ENCODE measurements around the gene ZNF563.
"Not testable (repeated sequence)": the region's sequence is repeated elsewhere in the genome, so short reads cannot be mapped to it uniquely, and the experiment has no call there.

The ZNF563 gene

DNA sequence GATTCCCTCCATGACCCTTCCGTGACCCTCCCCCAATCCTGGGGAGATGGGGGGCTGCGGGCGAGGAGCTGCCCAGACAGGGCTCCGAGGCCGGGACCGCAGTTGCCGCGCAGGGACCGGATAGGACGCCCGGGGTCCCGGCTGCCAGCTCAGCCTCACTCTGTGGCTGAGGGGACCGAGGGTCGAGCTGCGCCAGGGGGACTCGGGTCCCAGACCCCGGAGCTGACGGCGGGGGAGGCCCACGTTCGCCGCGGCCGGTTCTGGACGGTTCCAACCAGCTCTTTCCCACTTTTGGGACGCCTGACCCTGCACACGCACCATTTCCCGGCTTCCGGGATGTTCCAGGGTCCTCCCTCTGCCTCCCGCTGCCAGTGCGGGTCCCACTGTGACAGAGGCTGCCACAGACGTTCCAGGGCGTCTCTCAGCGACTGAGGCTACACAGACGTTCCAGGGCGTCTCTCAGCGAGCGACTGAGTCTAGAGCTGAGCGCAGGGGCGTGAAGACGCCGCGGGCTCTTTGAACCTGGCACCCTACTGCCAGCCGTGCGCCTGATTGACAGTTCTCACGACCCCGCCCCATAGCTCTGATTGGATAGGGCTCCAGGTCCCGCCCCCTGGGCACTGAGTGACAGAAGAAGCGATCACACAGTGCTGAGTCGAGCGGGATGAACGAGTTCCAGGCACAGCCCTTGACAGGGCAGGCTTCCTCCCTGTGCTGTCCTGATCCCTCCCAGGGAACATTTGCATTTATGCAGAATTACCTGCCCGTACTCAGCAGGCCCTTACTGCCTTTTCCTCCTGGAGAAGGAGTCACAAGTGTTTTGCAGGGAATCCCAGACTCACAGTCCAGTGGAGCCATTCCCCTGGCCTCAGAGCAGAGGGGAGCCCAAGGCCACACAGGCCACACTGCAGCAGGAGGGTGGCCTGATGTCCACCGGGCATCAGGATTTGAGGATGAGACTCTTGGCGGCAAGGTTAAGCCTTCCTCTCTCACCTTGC is at the start of gene ZNF563:
TSS of gene ZNF563 (minus strand) at position 472 of the 998 bp plus-strand sequence. CDS start at position 321, 151 bp downstream.
- peak; percentile 94 for DNase-seq (ENCODE audit: low read depth)

DNA sequence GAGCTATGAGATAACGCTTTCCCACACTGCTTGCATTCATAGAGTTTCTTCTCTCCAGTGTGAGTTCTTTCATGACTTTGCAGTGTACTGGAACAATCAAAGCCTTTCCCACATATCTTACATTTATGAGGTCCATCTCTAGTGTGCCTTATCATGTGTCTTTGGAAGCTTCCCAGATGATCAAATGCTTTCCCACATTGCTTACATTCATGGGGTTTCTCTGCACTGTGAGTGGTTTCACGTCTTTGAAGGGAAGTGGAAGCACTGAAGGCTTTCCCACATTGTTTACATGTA is 47.0 kb upstream of the ZNF563 start:
- no peak for DNase-seq (ENCODE audit: low read depth)

DNA sequence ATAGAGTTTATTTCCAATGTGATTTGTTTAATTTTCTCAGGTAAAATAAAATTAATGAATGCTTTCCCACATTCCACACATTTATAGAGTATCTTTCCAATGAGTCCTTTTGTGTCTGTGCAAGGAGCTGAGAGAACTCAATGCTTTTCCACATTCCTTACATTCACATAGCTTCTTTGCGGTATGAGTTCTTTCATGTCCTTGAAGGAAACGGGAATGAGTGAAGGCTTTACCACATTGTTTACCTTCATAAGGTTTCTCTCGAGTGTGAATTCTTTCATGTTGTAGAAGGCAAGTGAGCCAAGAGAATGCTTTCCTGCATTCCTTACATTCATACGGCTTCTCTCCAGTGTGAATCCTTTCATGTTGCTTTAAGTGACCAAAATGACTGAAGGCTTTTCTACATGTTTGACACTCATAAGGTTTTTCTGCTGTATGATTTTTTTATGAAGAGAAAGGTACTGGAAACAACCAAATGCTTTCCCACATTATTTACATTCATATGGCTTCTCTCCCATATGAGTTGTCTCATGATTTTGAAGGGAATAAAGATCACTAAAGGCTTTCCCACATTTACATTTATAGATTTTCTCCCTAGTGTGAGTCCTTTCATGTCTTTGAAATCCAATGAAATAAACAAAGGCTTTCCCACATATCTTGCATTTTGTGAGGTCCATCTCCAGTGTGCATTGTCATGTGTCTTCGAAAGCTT is 46.5 kb upstream of the ZNF563 start:
- no peak for DNase-seq (ENCODE audit: low read depth)

DNA sequence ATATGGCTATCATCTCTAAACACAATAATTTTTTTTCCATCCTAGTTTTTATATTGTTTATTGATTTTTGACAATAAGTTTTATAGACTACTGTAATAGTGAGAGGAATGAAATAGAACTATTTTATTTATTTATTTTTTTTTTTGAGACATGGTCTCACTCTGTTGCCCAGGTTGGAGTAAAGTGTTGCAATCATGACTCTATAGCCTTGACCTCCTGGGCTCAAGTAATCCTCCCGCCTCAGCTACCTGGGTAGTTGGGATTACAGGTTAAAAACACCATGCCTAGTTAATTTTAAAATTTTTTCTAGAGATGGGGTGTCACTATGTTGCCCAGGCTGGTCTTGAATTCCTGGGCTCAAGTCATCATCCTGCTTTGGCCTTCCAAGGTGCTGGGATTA is 40.6 kb upstream of the ZNF563 start:
- DNase-seq (ENCODE audit: low read depth), result no peak

DNA sequence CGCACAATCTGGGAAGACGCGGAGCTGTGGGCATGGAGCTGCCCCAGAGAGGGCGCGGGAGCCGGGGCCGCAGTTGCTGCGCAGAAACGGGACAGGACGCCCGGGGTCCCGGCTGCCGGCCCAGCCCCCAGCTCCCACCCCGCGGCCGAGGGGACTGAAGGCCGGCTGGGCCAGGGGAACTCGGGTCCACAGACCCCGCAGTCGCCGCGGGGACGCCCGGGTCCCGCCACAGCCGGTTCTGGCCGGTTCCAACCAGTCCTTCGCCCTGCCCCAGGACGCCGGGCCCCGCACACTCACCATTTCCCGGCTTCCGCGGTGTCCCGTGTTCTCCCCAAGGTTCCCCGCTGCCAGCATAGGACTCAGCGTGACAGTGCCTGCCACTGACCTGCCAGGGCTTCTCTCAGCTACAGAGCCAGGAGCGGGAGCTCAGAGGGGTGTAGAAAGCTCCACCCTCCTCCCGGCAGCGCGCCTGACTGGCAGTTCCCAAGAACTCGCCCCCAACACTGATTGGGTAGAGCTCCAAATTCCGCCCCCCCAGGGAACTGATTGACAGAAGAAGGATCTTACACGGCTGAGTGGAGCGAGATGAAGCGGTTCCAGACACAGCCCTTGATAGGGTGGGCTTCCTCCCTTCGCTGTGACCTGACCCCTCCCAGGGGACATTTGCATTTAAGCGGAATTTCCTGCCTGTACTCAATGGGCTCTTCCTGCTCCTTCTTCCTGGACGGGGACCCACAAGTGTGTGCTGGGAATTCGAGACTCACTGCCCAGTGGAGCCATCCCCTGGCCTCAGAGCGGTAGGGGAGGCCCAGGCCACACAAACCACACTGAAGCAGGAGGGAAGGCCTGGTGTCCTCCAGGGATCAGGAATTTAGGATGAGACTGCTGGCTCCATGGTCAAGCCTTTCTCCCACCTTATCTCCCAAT is 32.1 kb upstream of the ZNF563 start, which contains the start of gene ZNF442:
TSS of gene ZNF442 (minus strand) at position 448 of the 927 bp plus-strand sequence. CDS start 2,052 bp downstream, outside the sequence.
- DNase-seq (ENCODE audit: low read depth), result peak; percentile 67

DNA sequence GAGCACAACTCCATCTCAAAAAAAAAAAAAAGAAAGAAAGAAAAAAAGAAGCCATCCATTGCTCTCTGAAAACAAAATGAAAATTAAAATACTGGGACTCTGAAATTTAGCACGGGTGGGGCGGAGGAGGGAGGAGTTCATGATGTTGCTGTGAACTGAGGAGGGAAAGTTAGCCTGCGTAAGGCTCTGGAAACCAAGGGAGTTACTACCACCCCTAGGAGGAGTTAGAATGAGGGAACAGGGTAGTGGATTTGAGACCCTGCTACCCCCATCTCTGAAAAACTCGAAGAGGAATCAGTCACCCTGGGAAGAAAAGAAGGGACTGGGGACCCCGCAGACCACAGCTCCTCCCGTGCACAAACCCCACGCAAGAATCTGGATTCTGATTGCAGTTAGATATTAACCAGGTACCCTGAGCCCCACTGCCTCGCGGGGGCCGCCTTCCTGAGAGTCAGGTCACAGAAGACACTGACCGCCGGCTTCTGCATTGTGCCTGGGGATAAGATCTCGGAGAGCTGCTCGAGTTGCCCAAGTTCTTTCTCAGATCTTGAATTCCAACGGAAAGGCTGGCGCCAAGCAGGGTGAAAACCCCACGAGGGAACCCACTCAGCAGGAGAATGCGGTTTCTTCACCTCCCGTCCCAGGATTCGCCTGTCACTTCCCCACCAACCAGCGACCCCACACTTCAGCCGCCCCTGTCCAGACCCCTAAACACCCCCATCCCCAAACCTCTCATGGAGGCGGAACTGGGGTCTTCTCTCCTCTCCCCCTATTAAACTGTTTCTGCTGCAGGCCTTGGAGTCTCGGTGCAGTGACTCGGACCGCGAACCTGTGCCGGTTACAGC is 31.2 kb upstream of the ZNF563 start:
- DNase-seq (ENCODE audit: low read depth), result no peak

DNA sequence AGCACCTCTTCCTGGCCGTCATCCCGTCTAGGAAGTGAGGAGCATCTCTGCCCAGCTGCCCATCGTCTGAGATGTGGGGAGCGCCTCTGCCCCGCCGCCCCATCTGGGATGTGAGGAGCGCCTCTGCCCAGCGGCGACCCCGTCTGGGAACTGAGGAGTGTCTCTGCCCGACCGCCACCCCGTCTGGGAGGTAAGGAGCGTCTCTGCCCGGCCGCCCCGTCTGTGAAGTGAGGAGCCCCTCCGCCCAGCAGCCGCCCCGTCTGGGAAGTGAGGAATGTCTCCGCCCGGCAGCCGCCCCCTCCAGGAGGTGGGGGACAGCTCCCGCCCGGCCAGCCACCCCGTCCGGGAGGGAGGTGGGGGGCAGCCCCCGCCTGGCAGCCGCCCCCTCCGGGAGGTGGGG is 28.8 kb upstream of the ZNF563 start:
- DNase-seq (ENCODE audit: low read depth), result not testable (repeated sequence)

DNA sequence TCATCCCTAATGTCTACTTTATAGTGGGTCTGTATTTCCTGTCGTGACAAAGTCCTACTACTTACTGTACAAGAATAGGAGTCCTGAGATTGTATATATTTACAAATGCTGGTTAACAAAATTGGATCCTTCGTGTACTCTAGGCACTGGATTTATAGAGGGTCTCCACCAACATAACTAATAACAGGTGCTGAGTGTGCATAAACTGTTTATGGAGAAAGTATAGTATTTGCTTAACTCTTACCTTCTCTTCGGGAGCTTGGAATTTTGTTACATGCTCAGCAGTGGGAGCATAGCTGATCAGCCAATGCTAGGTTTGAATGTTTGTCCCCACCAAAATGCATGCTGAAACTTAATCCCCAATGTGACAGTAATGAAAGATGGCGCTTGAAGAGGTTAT is 19.9 kb upstream of the ZNF563 start:
- DNase-seq (ENCODE audit: low read depth), result no peak

DNA sequence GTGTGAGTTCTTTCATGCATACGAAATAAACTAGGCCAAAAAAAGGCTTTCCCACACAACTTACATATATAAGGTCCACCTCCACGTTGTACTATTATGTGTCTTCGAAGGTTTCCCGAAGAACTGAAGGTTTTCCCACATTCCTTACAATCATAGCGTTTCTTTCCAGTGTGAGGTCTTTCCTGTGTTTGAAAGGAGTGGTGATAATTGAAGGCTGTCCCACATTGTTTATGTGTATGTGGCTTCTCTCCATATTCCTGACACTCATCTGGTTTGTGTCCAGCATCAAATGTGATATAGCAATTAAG is 17.4 kb upstream of the ZNF563 start:
- no peak for DNase-seq (ENCODE audit: low read depth)

DNA sequence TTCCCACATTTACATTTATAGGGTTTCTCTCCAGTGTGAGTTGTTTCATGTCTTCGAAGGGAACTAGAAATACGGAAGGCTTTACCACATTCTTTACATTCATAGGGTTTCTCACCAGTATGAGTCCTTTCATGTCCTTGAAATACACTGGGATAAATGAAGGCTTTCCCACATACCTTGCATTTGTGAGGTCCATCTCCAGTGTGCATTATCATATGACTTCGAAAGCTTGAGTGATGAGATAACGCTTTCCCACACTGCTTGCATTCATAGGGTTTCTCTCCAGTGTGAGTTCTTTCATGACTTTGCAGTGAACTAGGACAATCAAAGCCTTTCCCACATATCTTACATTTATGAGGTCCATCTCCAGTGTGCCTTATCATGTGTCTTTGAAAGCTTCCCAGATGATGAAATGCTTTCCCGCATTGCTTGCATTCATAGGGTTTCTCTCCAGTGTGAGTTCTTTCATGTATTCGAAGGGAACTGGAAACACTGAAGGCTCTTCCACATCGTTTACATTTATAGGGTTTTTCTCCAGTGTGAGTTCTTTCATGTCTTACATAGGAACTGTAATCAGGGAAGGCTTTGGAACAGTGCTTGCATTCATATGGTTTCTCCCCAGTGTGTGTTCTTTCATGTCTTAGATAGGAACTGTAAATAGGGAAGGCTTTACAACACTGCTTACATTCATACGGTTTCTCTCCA is 16.9 kb upstream of the ZNF563 start:
- no peak for DNase-seq (ENCODE audit: low read depth)

DNA sequence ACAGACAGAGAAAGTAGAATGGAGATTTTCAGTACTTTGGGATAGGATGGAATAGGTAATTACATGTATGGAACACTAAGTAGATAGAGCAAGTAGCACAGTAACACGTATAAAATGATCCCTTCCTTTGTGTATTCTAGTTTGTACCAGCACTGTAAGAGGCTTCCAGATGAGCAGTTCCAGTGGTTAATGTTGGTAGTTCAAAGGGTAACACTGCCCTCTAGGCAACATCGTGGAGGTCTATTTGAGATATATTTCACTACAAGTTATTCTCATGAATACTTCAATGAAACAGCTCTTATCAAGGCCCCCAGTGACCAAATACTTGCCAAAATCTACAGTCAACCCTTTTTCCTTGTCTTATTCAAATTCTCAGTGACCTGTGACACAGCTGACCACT is 13.5 kb upstream of the ZNF563 start:
- no peak for DNase-seq (ENCODE audit: low read depth)

DNA sequence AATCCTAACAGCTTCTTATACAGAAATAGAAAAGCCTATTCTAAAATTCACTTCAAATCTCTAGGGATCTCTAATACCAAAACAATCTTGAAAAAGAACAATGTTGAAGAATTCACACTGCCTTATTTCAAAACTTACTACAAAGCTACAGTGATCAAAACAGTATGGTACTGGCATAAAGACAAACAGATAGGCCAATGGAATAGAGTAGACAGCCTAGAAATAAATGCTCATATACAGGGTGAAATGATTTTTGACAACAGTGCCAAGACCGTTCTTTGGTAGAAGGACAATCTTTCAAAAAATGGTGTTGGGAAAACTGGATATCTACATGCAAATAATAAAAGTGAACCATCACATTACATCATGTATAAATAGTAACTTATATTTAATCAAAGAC is 11.8 kb upstream of the ZNF563 start:
- no peak for DNase-seq (ENCODE audit: low read depth)

DNA sequence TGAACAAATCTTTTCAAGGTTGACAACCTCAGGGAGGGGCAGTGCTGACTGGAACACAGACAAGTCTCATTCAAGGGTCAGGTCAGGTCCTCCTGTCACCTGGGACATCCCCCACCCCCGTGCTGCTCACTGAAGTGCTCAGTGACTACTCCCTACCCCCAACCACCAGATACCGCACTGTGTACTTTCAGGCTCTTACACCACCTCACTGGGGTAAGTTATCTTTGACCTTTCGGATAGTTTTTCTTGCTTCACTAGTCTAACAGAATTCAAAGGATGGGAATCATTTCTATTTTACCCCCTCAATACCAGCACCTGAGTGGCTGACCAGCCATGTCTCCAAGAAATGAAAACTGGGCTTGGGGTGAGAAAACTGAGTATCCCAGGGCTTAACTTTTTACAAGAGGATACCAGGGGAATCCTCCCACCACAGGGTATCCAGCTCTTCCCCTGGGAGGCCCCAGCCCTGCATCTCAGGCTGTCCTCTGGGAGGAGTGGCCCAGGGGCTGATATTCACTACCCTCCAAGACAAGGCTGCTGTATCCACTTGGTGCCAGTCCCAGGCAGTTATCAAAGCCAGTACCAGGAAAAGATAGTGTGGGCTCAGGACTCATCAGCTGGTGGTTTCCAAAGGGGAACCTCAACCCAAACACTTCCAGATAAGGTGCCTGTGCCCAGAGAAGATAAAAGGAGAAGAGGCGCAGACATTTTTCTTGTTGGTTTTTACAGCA is 2.1 kb downstream of the ZNF563 start:
- peak; percentile 62 for DNase-seq (ENCODE audit: low read depth)

DNA sequence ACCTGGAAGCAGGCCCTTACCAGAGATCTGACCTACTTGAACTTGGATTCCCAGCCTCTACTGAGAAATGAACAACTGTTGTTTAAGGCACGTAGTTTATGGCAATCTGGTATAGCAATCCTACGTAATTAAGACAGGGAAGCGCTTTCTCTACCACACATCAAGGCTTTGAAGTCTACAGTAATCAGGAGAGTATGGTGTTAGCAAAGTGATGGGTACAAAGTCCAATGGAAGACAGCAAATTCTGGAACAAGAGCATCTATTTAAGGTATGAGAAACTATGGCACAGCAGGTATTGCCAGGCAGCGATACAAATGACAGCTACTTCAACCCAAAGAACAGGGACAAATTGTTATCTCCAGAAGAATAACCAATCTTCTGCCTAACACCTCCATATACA is 3.1 kb downstream of the ZNF563 start:
- no peak for DNase-seq (ENCODE audit: low read depth)

DNA sequence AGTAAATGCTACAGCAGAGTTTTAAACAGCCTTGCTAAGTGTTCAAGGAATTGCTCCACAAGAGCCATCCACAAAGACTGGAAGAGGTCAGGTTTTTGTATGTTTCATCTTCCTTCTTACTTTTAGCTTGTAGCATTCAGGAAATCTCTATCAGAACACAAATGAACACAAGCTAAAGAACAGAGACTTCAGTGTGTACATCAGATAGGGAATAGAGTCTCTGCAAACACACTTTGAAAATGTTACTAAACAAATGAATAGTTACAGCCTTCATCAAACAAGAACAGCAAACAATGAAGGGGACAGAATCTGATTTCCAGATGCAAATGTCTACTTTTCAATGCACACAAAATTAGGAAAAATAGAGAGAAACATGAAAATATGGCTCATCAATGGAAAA is 7.7 kb downstream of the ZNF563 start:
- no peak for DNase-seq (ENCODE audit: low read depth)

DNA sequence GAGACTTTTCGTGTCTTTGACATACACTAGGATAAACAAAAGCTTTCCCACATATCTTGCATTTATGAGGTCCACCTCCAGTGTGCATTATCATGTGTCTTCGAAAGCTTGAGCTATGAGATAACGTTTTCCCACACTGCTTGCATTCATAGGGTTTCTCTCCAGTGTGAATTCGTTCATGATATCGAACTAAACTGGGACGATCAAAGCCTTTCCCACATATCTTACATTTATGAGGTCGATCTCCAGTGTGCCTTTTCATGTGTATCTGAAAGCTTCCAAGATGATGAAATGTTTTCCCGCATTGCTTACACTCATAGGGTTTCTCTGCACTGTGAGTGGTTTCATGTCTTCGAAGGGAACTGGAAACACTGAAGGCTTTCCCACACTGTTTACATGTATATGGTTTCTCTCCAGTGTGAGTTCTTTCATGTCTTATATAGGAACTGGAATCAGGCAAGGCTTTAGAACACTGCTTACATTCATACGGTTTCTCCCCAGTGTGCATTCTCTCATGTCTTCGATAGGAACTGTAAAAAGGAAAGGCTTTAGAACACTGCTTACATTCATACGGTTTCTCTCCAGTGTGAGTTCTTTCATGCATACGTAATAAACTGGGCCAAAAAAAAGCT is 14.5 kb downstream of the ZNF563 start:
- DNase-seq (ENCODE audit: low read depth), result no peak

DNA sequence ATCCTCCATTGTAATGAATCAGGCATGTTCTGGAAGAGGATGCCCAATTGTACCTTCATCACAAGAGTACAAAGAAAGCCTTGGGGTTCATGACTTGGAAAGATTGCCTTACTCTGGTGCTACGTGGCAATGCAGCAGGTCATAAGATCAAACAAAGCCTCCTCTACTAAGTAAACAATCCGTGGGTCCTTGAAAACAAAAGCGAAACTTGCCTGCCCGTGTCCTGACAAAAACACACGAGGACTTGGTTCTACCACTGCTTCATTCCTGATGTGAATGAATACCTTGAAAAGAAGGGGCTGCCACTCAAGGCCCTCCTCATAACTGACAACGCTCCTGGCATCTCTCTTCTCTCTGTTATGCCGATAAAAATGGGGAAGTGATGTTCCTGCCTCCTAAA is 18.9 kb downstream of the ZNF563 start:
- no peak for DNase-seq (ENCODE audit: low read depth)

DNA sequence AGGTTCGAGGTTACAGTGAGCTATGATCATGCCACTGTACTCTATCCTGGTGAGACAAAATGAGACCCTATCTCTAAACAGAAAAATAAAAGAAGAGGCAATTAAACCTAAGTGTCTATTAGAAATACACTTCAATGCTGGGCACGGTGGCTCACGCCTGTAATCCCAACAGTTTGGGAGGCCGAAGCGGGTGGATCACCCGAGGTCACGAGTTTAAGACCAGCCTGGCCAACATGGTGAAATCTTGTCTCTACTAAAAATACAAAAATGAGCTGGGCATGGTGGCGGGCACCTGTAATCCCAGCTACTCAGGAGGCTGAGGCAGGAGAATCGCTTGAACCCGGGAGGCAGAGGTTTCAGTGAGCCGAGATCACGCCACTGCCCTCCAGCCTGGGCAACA is 24.5 kb downstream of the ZNF563 start:
- not testable (repeated sequence) for DNase-seq (ENCODE audit: low read depth)

DNA sequence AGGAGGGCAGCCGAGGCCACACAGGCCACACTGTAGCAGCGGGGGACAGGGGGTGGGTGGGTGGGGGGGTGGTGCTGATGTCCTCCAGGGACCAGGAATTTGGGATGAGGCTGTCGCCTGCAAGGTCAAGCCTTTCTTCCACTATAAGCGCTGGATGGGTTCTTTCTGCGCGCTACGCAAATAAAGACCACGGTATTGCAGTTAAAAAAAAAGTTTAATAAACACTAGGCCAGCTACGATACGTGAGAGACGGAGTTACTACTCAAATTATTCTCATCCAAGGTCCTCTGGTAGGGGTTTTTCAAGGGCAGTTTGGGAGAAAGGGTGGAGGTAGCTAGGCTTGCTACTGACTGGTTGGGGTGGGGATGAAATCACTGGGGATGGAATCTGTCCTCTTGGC is 38.2 kb downstream of the ZNF563 start:
- no peak for DNase-seq (ENCODE audit: low read depth)
